ENCODE measurements around the gene RPF1. TPM values are rescaled to one million over a fixed set of nuclear protein-coding genes. Genes with fewer than 3 reads are reported as not detected.
"Not testable (repeated sequence)": the region's sequence is repeated elsewhere in the genome, so short reads cannot be mapped to it uniquely, and the experiment has no call there.

RPF1 gene
- polyA plus RNA-seq, 3 donors from 2014 or later = 50.7 to 88.5 (median 54.9) TPM

DNA sequence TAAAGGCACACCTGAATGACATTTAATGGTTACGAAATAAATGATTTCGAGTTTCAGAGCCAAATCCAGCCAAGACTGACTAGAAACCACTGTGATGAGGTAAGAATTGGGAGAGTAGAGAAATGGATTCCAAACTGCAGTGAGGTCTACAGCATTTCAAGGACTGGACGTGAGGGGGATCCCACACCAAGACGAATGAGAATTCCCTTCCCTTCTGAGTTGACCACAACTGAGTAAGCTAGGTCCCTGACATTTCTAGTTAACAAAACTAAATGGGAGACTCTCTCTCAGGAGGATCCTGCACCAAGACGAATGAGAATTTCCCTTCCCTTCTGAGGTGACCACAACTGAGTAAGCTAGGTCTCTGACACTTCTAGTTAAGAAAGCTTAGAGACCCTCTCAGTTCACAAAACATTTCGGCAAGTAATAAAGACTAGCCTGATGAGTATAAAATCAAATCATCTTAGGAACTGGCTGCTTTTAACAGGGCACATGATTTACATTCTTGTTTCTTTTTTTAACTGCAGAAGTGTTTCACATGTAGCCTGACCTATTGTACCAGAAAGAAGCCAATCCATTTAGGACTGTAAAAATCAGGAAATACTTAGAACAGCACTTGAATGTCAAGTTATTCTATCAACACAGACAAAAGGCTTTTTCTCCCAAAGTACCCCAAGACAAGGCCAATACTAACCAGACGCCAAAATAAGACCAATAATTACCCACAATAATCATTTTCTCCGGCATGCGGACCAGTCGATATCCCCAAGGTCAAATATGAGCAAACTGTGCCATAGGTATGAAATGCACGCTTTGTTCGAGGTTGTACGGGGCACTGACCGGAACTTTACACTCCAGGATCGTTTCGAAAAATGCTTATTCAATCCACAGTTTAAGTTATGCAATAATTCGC is 25.8 kb downstream of the RPF1 start:
- Mint-ChIP-seq H3K27ac (peak overlapping the region; percentile 90 to 99 (median 96)), H3K4me1 (peaks cover 45 to 69% of the 10 kb centered on the region in 2 donors), H3K4me3 (peak overlapping the region; percentile 94 to 100 (median 99)), H3K36me3 (peaks cover 0 to 6% (median 0%) of the 10 kb centered on the region in 3 donors), H3K27me3 (ENCODE audit: low read depth in 3 of 3) (peaks cover 3 to 19% (median 15%) of the 10 kb centered on the region in 3 donors), H3K9me3 (peaks cover 0 to 1% (median 0%) of the 10 kb centered on the region in 6 donors)
- peak in 1 of 3 donors; percentile 6 for DNase-seq

GRCh38 chr1:84505493-84506001 is 26.5 kb downstream of the RPF1 start:
- Mint-ChIP-seq H3K4me3 (peak overlapping the region; percentile 95 to 100 (median 99)), H3K4me1 (peaks cover 45 to 63% of the 10 kb centered on the region in 2 donors), H3K27ac (peak overlapping the region; percentile 90 to 99 (median 96)), H3K36me3 (peaks cover 0 to 6% (median 0%) of the 10 kb centered on the region in 3 donors), H3K27me3 (ENCODE audit: low read depth in 3 of 3) (peaks cover 3 to 19% (median 15%) of the 10 kb centered on the region in 3 donors), H3K9me3 (peaks cover 0 to 3% (median 0%) of the 10 kb centered on the region in 6 donors)
- DNase-seq = no peak

- Mint-ChIP-seq H3K27ac (peak within 1 kb of the TSS; percentile 90 to 99 (median 97)), H3K36me3 (peaks cover 0 to 6% (median 0%) of the 10 kb centered on the region in 3 donors), H3K4me3 (peak within 1 kb of the TSS; percentile 95 to 100 (median 99)), H3K27me3 (ENCODE audit: low read depth in 3 of 3) (peaks cover 3 to 19% (median 15%) of the 10 kb centered on the region in 3 donors), H3K9me3 (peaks cover 0 to 5% (median 0%) of the 10 kb centered on the region in 6 donors), H3K4me1 (peaks cover 44 to 57% of the 10 kb centered on the region in 2 donors)
- DNase-seq = peak; percentile 96 to 97 (median 96)
Measured at GRCh38 chr1:84506002-84506728, 27.1 kb downstream of the RPF1 start, which contains the start of the genes GNG5 and SPATA1. Gene GNG5 (minus strand): TSS chr1:84506581. CDS start chr1:84506091, 490 bp downstream. Gene SPATA1 (plus strand): TSS chr1:84506386. CDS start chr1:84516360, 9,974 bp downstream.

DNA sequence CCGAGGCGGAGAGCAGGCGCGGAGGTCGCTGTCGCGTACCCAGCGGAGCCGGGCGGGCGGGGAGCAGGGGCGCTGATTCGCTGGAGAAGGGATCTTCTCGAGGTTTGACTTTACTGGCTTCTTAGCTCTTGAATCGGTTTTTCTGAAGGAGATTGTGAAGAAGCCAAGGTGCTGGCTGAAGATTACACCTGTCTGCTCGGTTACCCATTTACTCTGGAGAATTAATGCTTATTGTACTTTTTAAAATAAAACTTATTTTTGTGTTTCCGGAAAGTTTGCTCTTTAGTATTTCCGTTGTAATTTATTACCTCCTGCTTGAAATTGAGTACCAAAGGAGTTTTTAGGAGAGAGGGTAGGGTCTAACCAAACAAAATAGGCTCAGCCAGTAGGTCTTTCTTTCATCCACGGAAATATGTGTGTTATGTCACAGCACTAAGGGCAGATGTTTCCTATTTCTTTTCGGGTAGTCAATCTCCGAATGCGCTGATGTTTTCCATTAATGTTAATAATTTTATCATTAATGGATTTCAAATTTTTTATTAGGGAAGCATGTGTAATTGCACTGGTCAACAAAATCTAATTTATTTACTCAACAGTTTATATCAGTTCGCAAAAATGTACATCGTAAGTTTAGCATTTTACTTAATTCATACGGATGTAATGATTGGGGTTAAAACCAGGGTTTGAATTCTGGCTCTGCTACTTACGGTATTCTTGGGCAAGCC is 27.8 kb downstream of the RPF1 start:
- Mint-ChIP-seq H3K4me3 (peak overlapping the region; percentile 95 to 100 (median 99)), H3K36me3 (peaks cover 0 to 3% (median 0%) of the 10 kb centered on the region in 3 donors), H3K27me3 (ENCODE audit: low read depth in 3 of 3) (peaks cover 3 to 17% (median 15%) of the 10 kb centered on the region in 3 donors), H3K9me3 (peaks cover 0 to 5% (median 0%) of the 10 kb centered on the region in 6 donors), H3K4me1 (peaks cover 37 to 50% of the 10 kb centered on the region in 2 donors), H3K27ac (peak overlapping the region; percentile 90 to 97 (median 95))
- no peak for DNase-seq

GRCh38 chr1:84507887-84508286 is 28.8 kb downstream of the RPF1 start:
- H3K4me3 Mint-ChIP-seq = peak overlapping the region in 1 of 5 donors; percentile 17
- H3K27ac Mint-ChIP-seq = peak overlapping the region in 1 of 6 donors; percentile 35
- peaks cover 34 to 48% of the 10 kb centered on the region in 2 donors for H3K4me1 Mint-ChIP-seq
- not testable (repeated sequence) for DNase-seq, H3K36me3 Mint-ChIP-seq, H3K9me3 Mint-ChIP-seq
- peaks cover 3 to 17% (median 15%) of the 10 kb centered on the region in 3 donors for H3K27me3 Mint-ChIP-seq (ENCODE audit: low read depth in 3 of 3)

- Mint-ChIP-seq H3K4me3 (peak overlapping the region; percentile 8 to 55 (median 15)), H3K27me3 (ENCODE audit: low read depth in 3 of 3) (peaks cover 3 to 17% (median 15%) of the 10 kb centered on the region in 3 donors), H3K36me3 (peaks cover 0 to 3% (median 0%) of the 10 kb centered on the region in 3 donors), H3K9me3 (peaks cover 0 to 5% (median 0%) of the 10 kb centered on the region in 6 donors), H3K4me1 (peaks cover 28 to 42% of the 10 kb centered on the region in 2 donors), H3K27ac (peak overlapping the region in 1 of 6 donors; percentile 28)
- DNase-seq = no peak
Measured at GRCh38 chr1:84508510-84508909, 29.4 kb downstream of the RPF1 start.

- Mint-ChIP-seq H3K27ac (no peak overlapping the region), H3K9me3 (peaks cover 0 to 5% (median 0%) of the 10 kb centered on the region in 6 donors), H3K27me3 (ENCODE audit: low read depth in 3 of 3) (peaks cover 4 to 17% (median 15%) of the 10 kb centered on the region in 3 donors), H3K4me1 (peaks cover 23 to 37% of the 10 kb centered on the region in 2 donors), H3K36me3 (peaks cover 0 to 3% (median 0%) of the 10 kb centered on the region in 3 donors), H3K4me3 (no peak overlapping the region)
- DNase-seq = no peak
Measured at GRCh38 chr1:84509029-84509428, 30.0 kb downstream of the RPF1 start.

DNA sequence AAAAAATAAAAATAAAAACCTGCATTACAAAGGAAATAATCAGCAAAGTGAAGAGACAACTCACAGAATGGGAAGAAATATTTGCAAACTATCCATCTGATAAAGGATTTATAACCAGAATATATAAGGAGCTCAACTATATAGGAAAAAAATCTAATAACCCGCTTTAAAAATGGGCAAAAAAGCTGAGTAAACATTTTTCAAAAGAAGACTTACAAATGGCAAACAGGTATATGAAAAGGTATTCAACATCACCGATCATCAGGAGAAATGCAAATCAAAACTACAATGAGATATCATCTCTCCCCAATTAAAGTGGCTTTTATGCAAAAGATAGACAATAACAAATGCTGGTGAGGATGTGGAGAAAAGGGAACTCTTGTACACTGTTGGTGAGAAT is 31.1 kb downstream of the RPF1 start:
- no peak for DNase-seq
- Mint-ChIP-seq H3K4me1 (peaks cover 11 to 26% of the 10 kb centered on the region in 2 donors), H3K4me3 (no peak overlapping the region), H3K9me3 (peaks cover 0 to 5% (median 0%) of the 10 kb centered on the region in 6 donors), H3K27me3 (ENCODE audit: low read depth in 3 of 3) (peaks cover 5 to 14% (median 12%) of the 10 kb centered on the region in 3 donors), H3K27ac (no peak overlapping the region), H3K36me3 (peaks cover 0 to 3% (median 0%) of the 10 kb centered on the region in 3 donors)

GRCh38 chr1:84510668-84511067 is 31.6 kb downstream of the RPF1 start:
- Mint-ChIP-seq H3K9me3 (peaks cover 0 to 5% (median 0%) of the 10 kb centered on the region in 6 donors), H3K27me3 (ENCODE audit: low read depth in 3 of 3) (peaks cover 5 to 9% (median 7%) of the 10 kb centered on the region in 3 donors), H3K36me3 (peaks cover 0 to 3% (median 0%) of the 10 kb centered on the region in 3 donors), H3K4me1 (peaks cover 7 to 21% of the 10 kb centered on the region in 2 donors), H3K4me3 (no peak overlapping the region), H3K27ac (peak overlapping the region in 1 of 6 donors; percentile 30)
- DNase-seq = no peak

GRCh38 chr1:84524590-84524989 is 45.5 kb downstream of the RPF1 start:
- H3K4me1 Mint-ChIP-seq = no peaks in the 10 kb centered on the region
- H3K27me3 Mint-ChIP-seq (ENCODE audit: low read depth in 3 of 3) = peaks cover 0 to 2% (median 0%) of the 10 kb centered on the region in 3 donors
- no peak for DNase-seq
- H3K4me3 Mint-ChIP-seq = no peak overlapping the region
- no peaks in the 10 kb centered on the region for H3K9me3 Mint-ChIP-seq
- peaks cover 8 to 21% (median 8%) of the 10 kb centered on the region in 3 donors for H3K36me3 Mint-ChIP-seq
- H3K27ac Mint-ChIP-seq = no peak overlapping the region

GRCh38 chr1:84525779-84526178 is 46.7 kb downstream of the RPF1 start:
- no peak overlapping the region for H3K27ac Mint-ChIP-seq
- no peak overlapping the region for H3K4me3 Mint-ChIP-seq
- H3K36me3 Mint-ChIP-seq = peaks cover 8 to 23% (median 8%) of the 10 kb centered on the region in 3 donors
- H3K9me3 Mint-ChIP-seq = no peaks in the 10 kb centered on the region
- no peaks in the 10 kb centered on the region for H3K4me1 Mint-ChIP-seq
- H3K27me3 Mint-ChIP-seq (ENCODE audit: low read depth in 3 of 3) = peaks cover 0 to 3% (median 0%) of the 10 kb centered on the region in 3 donors
- DNase-seq = no peak

- Mint-ChIP-seq H3K4me3 (no peak overlapping the region), H3K36me3 (peaks cover 14 to 18% (median 17%) of the 10 kb centered on the region in 3 donors), H3K4me1 (no peaks in the 10 kb centered on the region), H3K27me3 (ENCODE audit: low read depth in 3 of 3) (peaks cover 0 to 2% (median 0%) of the 10 kb centered on the region in 3 donors), H3K27ac (no peak overlapping the region), H3K9me3 (no peaks in the 10 kb centered on the region)
- no peak for DNase-seq
Measured at GRCh38 chr1:84538599-84538998, 59.5 kb downstream of the RPF1 start.

Measured in immature natural killer cell (primary cell).